ENCODE measurements around the gene FSTL4. TPM values are rescaled to one million over a fixed set of nuclear protein-coding genes. Genes with fewer than 3 reads are reported as not detected.

The FSTL4 gene
- total RNA-seq, 1 donor from 2014 or later: 0.67 TPM

GRCh38 chr5:133309166-133309795 lies 303.1 kb downstream of the FSTL4 start:
- no peak for TF ChIP-seq CTCF (IDR thresholded peaks at IDR 0.05)
- ATAC-seq (no peak), DNase-seq (no peak)
- no peak overlapping the region for H3K27ac ChIP-seq
- H3K4me3 ChIP-seq: no peak overlapping the region
- H3K9me3 ChIP-seq: no peaks in the 10 kb centered on the region
- no peaks in the 10 kb centered on the region for H3K4me1 ChIP-seq
- H3K27me3 ChIP-seq: no peaks in the 10 kb centered on the region
- H3K36me3 ChIP-seq: no peaks in the 10 kb centered on the region
- intact Hi-C loops (cut with DNase I): no loop called here

- no peak overlapping the region for H3K27ac ChIP-seq
- no peaks in the 10 kb centered on the region for H3K9me3 ChIP-seq
- intact Hi-C loops (cut with DNase I): no loop called here
- no peaks in the 10 kb centered on the region for H3K36me3 ChIP-seq
- H3K4me3 ChIP-seq: no peak overlapping the region
- TF ChIP-seq CTCF (IDR thresholded peaks at IDR 0.05): no peak
- no peaks in the 10 kb centered on the region for H3K4me1 ChIP-seq
- H3K27me3 ChIP-seq: no peaks in the 10 kb centered on the region
- ATAC-seq: no peak
- no peak for DNase-seq
Observed at GRCh38 chr5:133307275-133307674, 305.1 kb downstream of the FSTL4 start.

- no peak for TF ChIP-seq CTCF (IDR thresholded peaks at IDR 0.05)
- intact Hi-C loops (cut with DNase I): no loop called here
- Histone ChIP-seq H3K27me3 (no peaks in the 10 kb centered on the region), H3K9me3 (no peaks in the 10 kb centered on the region), H3K27ac (no peak overlapping the region), H3K4me3 (no peak overlapping the region), H3K4me1 (no peaks in the 10 kb centered on the region), H3K36me3 (no peaks in the 10 kb centered on the region)
- DNase-seq (no peak), ATAC-seq (no peak)
Observed at GRCh38 chr5:133304707-133305216, 307.6 kb downstream of the FSTL4 start.

- ATAC-seq (no peak), DNase-seq (no peak)
- no peak for TF ChIP-seq CTCF (IDR thresholded peaks at IDR 0.05)
- no peaks in the 10 kb centered on the region for H3K36me3 ChIP-seq
- no peaks in the 10 kb centered on the region for H3K27me3 ChIP-seq
- no peak overlapping the region for H3K4me3 ChIP-seq
- intact Hi-C loops (cut with DNase I): no loop called here
- H3K9me3 ChIP-seq: no peaks in the 10 kb centered on the region
- no peaks in the 10 kb centered on the region for H3K4me1 ChIP-seq
- no peak overlapping the region for H3K27ac ChIP-seq
Observed at GRCh38 chr5:133304178-133304577, 308.2 kb downstream of the FSTL4 start.

GRCh38 chr5:133303298-133303697 lies 309.0 kb downstream of the FSTL4 start:
- H3K9me3 ChIP-seq: no peaks in the 10 kb centered on the region
- no peaks in the 10 kb centered on the region for H3K4me1 ChIP-seq
- H3K27ac ChIP-seq: no peak overlapping the region
- H3K36me3 ChIP-seq: no peaks in the 10 kb centered on the region
- intact Hi-C loops (cut with DNase I): no loop called here
- no peak overlapping the region for H3K4me3 ChIP-seq
- DNase-seq (no peak), ATAC-seq (no peak)
- no peaks in the 10 kb centered on the region for H3K27me3 ChIP-seq
- no peak for TF ChIP-seq CTCF (IDR thresholded peaks at IDR 0.05)

- Histone ChIP-seq H3K27ac (no peak overlapping the region), H3K9me3 (no peaks in the 10 kb centered on the region), H3K27me3 (no peaks in the 10 kb centered on the region), H3K4me1 (no peaks in the 10 kb centered on the region), H3K36me3 (no peaks in the 10 kb centered on the region), H3K4me3 (no peak overlapping the region)
- no peak for DNase-seq
- no peak for ATAC-seq
- intact Hi-C loops (cut with DNase I): no loop called here
- no peak for TF ChIP-seq CTCF (IDR thresholded peaks at IDR 0.05)
Observed at GRCh38 chr5:133299728-133300127, 312.6 kb downstream of the FSTL4 start.
